Measurements from ENCODE around the gene DPP6.

DPP6 gene

GRCh38 chr7:154217688-154218340 lies 165.6 kb downstream of the DPP6 start:
- H3K4me3 ChIP-seq (ENCODE audit: low read depth, low read length): no peak overlapping the region
- no peak for DNase-seq (ENCODE audit: low read depth)
- TF ChIP-seq CTCF (IDR thresholded peaks at IDR 0.05; ENCODE audit: control insufficient read depth, extremely low read depth, insufficient read depth): no peak

GRCh38 chr7:154231732-154232131 lies 179.5 kb downstream of the DPP6 start:
- no peak overlapping the region for H3K4me3 ChIP-seq (ENCODE audit: low read depth, low read length)
- DNase-seq (ENCODE audit: low read depth): no peak
- no peak for TF ChIP-seq CTCF (IDR thresholded peaks at IDR 0.05; ENCODE audit: control insufficient read depth, extremely low read depth, insufficient read depth)

GRCh38 chr7:154232700-154233099 lies 180.5 kb downstream of the DPP6 start:
- no peak overlapping the region for H3K4me3 ChIP-seq (ENCODE audit: low read depth, low read length)
- no peak for TF ChIP-seq CTCF (IDR thresholded peaks at IDR 0.05; ENCODE audit: control insufficient read depth, extremely low read depth, insufficient read depth)
- DNase-seq (ENCODE audit: low read depth): no peak

GRCh38 chr7:154241988-154242387 lies 189.8 kb downstream of the DPP6 start:
- DNase-seq (ENCODE audit: low read depth): no peak
- H3K4me3 ChIP-seq (ENCODE audit: low read depth, low read length): no peak overlapping the region
- TF ChIP-seq CTCF (IDR thresholded peaks at IDR 0.05; ENCODE audit: control insufficient read depth, extremely low read depth, insufficient read depth): no peak

GRCh38 chr7:154242709-154243108 lies 190.5 kb downstream of the DPP6 start:
- no peak for TF ChIP-seq CTCF (IDR thresholded peaks at IDR 0.05; ENCODE audit: control insufficient read depth, extremely low read depth, insufficient read depth)
- DNase-seq (ENCODE audit: low read depth): no peak
- no peak overlapping the region for H3K4me3 ChIP-seq (ENCODE audit: low read depth, low read length)

GRCh38 chr7:154252046-154252445 lies 199.8 kb downstream of the DPP6 start:
- no peak for TF ChIP-seq CTCF (IDR thresholded peaks at IDR 0.05; ENCODE audit: control insufficient read depth, extremely low read depth, insufficient read depth)
- DNase-seq (ENCODE audit: low read depth): no peak
- no peak overlapping the region for H3K4me3 ChIP-seq (ENCODE audit: low read depth, low read length)

- DNase-seq (ENCODE audit: low read depth): no peak
- no peak overlapping the region for H3K4me3 ChIP-seq (ENCODE audit: low read depth, low read length)
- no peak for TF ChIP-seq CTCF (IDR thresholded peaks at IDR 0.05; ENCODE audit: control insufficient read depth, extremely low read depth, insufficient read depth)
Measured at GRCh38 chr7:154253810-154254209, 201.6 kb downstream of the DPP6 start.

All from LNCaP clone FGC (cell line).